ENCODE results near the gene DGKZ.

The DGKZ gene

DNA sequence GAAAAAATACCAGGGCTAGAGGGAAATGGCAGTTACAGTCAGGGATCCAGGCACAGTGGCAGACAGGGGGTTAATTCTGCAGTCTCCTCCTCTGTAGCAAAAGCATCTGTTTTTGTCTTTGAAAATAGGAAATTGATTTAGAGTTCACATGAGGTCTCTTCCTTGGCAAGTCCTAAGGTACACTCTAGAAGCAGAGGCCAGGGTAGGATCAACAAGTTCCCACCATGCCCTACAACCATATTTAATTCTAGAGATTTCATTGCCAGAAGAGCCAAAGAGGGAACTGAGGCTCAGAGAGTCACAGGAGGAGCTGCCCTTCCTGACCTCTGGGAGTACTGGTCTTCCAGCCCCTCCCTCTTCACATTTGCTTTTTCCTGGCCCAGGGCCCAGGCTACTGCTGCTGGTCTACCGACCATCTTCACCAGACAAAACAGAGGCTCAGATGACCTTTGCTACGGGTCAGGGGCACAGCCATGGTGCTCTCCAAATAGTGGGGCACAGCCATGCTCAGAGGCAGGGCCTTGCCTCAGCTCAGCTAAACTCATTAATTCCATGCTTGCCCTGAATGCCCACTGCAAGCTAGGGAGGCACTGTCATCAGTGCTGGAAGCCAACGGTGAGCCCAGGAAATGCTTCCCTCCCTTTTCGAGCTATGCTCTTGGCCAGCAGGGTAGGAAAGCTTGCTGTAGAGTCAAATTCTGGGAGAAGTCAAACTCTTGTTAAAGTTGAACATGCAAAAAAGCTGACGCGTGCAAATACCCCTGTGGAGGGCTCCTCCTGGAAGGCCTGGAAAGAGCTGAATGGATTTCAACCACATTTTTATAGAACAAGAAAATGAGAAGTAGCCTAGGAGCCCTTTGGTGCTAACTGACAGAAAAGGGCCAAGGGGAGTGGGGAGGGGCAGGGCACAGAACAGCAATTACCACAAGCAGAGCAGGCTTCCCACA lies 56.0 kb downstream of the DGKZ start:
- ChIA-PET CTCF (interaction anchor here (1.3 to 7.1 kb wide), 2 partner anchors 13 to 25 kb away, joined by 3 to 52 read pairs; partner anchors contain the start of gene CHRM4), POLR2A (no interaction called here)
- WGBS (ENCODE audit: insufficient coverage): 100% methylated on average over 4 of the region's 6 CpGs
- no peaks in the 10 kb centered on the region for H3K9me3 ChIP-seq (ENCODE audit: control extremely low read depth in 1 of 5, control insufficient read depth in 4 of 5, insufficient read depth in 2 of 5, low read depth in 1 of 5, low read length in 4 of 5)
- H3K27ac ChIP-seq (ENCODE audit: insufficient read depth in 1 of 2, low read depth in 1 of 2, low read length in 2 of 2, poor library complexity in 1 of 2, severe bottlenecking in 2 of 2): no peak overlapping the region
- no peaks in the 10 kb centered on the region for H3K4me1 ChIP-seq (ENCODE audit: control extremely low read depth in 1 of 4, control insufficient read depth in 4 of 4, insufficient read depth in 4 of 4, low read length in 3 of 4)
- no peaks in the 10 kb centered on the region for H3K27me3 ChIP-seq (replicated peaks in 2 of 5; ENCODE audit: control insufficient read depth in 4 of 5, insufficient read depth in 5 of 5, low read length in 4 of 5)
- no peak for DNase-seq
- peaks cover 4 to 47% (median 24%) of the 10 kb centered on the region in 4 experiments for H3K36me3 ChIP-seq (ENCODE audit: control insufficient read depth in 4 of 4, insufficient read depth in 4 of 4, low read length in 3 of 4)
- no peak overlapping the region for H3K4me3 ChIP-seq (ENCODE audit: control insufficient read depth in 1 of 7, extremely low read depth in 1 of 7, insufficient read depth in 4 of 7, low read depth in 2 of 7, low read length in 6 of 7)

DNA sequence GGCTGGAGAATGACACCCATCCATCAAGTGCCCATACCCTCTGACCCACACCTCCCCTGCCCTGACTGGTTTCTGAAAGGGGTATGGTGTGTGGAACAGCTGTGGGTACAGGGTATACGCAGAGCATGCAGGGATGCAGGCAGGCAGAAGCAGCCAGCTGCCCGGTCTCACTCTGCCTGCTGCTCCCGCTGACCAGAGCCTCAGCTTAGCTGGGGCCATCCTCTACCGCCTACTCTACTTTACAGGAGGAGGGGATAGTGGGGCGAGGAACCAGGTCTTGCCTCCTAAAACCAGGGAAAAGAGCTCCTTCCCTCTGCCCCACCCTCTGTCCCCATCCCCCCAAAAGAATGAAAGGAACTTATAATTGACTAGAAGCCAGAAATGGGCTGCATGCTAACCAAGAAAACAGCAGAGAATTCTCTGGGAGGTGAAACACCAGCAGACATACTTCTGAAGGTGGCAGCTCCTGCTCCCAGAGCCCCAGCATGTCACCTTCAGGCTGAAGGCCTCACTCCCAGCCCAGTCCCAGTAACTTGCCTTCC lies 57.3 kb downstream of the DGKZ start:
- no peak overlapping the region for H3K4me3 ChIP-seq (ENCODE audit: control insufficient read depth in 1 of 7, extremely low read depth in 1 of 7, insufficient read depth in 4 of 7, low read depth in 2 of 7, low read length in 6 of 7)
- no peaks in the 10 kb centered on the region for H3K9me3 ChIP-seq (ENCODE audit: control extremely low read depth in 1 of 5, control insufficient read depth in 4 of 5, insufficient read depth in 2 of 5, low read depth in 1 of 5, low read length in 4 of 5)
- CTCF ChIA-PET: interaction anchor here (0.7 to 7.1 kb wide), 2 partner anchors 15 to 1175 kb away, joined by 3 to 52 read pairs; partner anchors contain the start of gene CHRM4
- no peak for DNase-seq
- H3K36me3 ChIP-seq (ENCODE audit: control insufficient read depth in 4 of 4, insufficient read depth in 4 of 4, low read length in 3 of 4): peaks cover 12 to 58% (median 35%) of the 10 kb centered on the region in 4 experiments
- POLR2A ChIA-PET: no interaction called here
- no peaks in the 10 kb centered on the region for H3K4me1 ChIP-seq (ENCODE audit: control extremely low read depth in 1 of 4, control insufficient read depth in 4 of 4, insufficient read depth in 4 of 4, low read length in 3 of 4)
- no peak overlapping the region for H3K27ac ChIP-seq (ENCODE audit: insufficient read depth in 1 of 2, low read depth in 1 of 2, low read length in 2 of 2, poor library complexity in 1 of 2, severe bottlenecking in 2 of 2)
- no peaks in the 10 kb centered on the region for H3K27me3 ChIP-seq (replicated peaks in 2 of 5; ENCODE audit: control insufficient read depth in 4 of 5, insufficient read depth in 5 of 5, low read length in 4 of 5)
- WGBS (ENCODE audit: insufficient coverage): 100% methylated on average over 2 of the region's 5 CpGs

DNA sequence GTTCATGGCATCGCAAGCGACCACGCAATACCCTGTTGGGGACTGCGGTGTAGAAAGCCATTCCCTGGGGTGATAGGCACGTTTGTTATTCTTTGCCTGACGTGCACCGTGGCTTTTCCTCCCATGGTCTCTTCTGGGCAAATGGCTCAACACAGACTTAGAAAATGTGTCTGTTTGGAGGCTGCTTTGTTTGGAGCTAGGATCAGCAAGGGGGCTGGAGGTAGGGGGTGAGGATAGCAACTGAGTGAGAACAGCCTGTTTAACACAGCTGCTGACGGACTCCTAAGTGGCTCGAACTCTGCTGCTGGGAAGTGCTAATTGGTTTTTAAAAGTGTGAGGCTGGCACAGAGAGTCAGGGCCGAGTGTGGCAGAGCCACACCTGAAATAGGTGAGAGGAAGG lies 60.4 kb downstream of the DGKZ start:
- ChIA-PET POLR2A (no interaction called here), CTCF (interaction anchor here (1.0 to 1.2 kb wide), 2 partner anchors 13 to 19 kb away, joined by 3 to 4 read pairs; no protein-coding TSS in a partner anchor)
- WGBS (ENCODE audit: insufficient coverage): 98% methylated on average over 10 of the region's 10 CpGs
- DNase-seq: no peak
- H3K27ac ChIP-seq (ENCODE audit: insufficient read depth in 1 of 2, low read depth in 1 of 2, low read length in 2 of 2, poor library complexity in 1 of 2, severe bottlenecking in 2 of 2): no peak overlapping the region
- H3K4me3 ChIP-seq (ENCODE audit: control insufficient read depth in 1 of 7, extremely low read depth in 1 of 7, insufficient read depth in 4 of 7, low read depth in 2 of 7, low read length in 6 of 7): no peak overlapping the region
- no peaks in the 10 kb centered on the region for H3K4me1 ChIP-seq (ENCODE audit: control extremely low read depth in 1 of 4, control insufficient read depth in 4 of 4, insufficient read depth in 4 of 4, low read length in 3 of 4)
- no peaks in the 10 kb centered on the region for H3K27me3 ChIP-seq (replicated peaks in 2 of 5; ENCODE audit: control insufficient read depth in 4 of 5, insufficient read depth in 5 of 5, low read length in 4 of 5)
- peaks cover 13 to 61% (median 37%) of the 10 kb centered on the region in 4 experiments for H3K36me3 ChIP-seq (ENCODE audit: control insufficient read depth in 4 of 4, insufficient read depth in 4 of 4, low read length in 3 of 4)
- H3K9me3 ChIP-seq (ENCODE audit: control extremely low read depth in 1 of 5, control insufficient read depth in 4 of 5, insufficient read depth in 2 of 5, low read depth in 1 of 5, low read length in 4 of 5): no peaks in the 10 kb centered on the region

- H3K27ac ChIP-seq (ENCODE audit: insufficient read depth in 1 of 2, low read depth in 1 of 2, low read length in 2 of 2, poor library complexity in 1 of 2, severe bottlenecking in 2 of 2): no peak overlapping the region
- CTCF ChIA-PET: interaction anchor here (0.6 to 1.4 kb wide), 3 partner anchors 12 to 381 kb away, joined by 3 to 4 read pairs (median 3); no protein-coding TSS in a partner anchor
- DNase-seq: no peak
- H3K27me3 ChIP-seq (replicated peaks in 2 of 5; ENCODE audit: control insufficient read depth in 4 of 5, insufficient read depth in 5 of 5, low read length in 4 of 5): no peaks in the 10 kb centered on the region
- no peaks in the 10 kb centered on the region for H3K4me1 ChIP-seq (ENCODE audit: control extremely low read depth in 1 of 4, control insufficient read depth in 4 of 4, insufficient read depth in 4 of 4, low read length in 3 of 4)
- POLR2A ChIA-PET: no interaction called here
- no peak overlapping the region for H3K4me3 ChIP-seq (ENCODE audit: control insufficient read depth in 1 of 7, extremely low read depth in 1 of 7, insufficient read depth in 4 of 7, low read depth in 2 of 7, low read length in 6 of 7)
- H3K9me3 ChIP-seq (ENCODE audit: control extremely low read depth in 1 of 5, control insufficient read depth in 4 of 5, insufficient read depth in 2 of 5, low read depth in 1 of 5, low read length in 4 of 5): no peaks in the 10 kb centered on the region
- peaks cover 15 to 58% (median 37%) of the 10 kb centered on the region in 4 experiments for H3K36me3 ChIP-seq (ENCODE audit: control insufficient read depth in 4 of 4, insufficient read depth in 4 of 4, low read length in 3 of 4)
- WGBS (ENCODE audit: insufficient coverage): 100% methylated on average over 4 of the region's 6 CpGs
Measured at GRCh38 chr11:46408407-46408986, 61.2 kb downstream of the DGKZ start.

GRCh38 chr11:46410021-46410420 lies 62.8 kb downstream of the DGKZ start:
- no peak for DNase-seq
- Histone ChIP-seq H3K27ac (ENCODE audit: insufficient read depth in 1 of 2, low read depth in 1 of 2, low read length in 2 of 2, poor library complexity in 1 of 2, severe bottlenecking in 2 of 2) (no peak overlapping the region), H3K9me3 (ENCODE audit: control extremely low read depth in 1 of 5, control insufficient read depth in 4 of 5, insufficient read depth in 2 of 5, low read depth in 1 of 5, low read length in 4 of 5) (no peaks in the 10 kb centered on the region), H3K27me3 (replicated peaks in 2 of 5; ENCODE audit: control insufficient read depth in 4 of 5, insufficient read depth in 5 of 5, low read length in 4 of 5) (no peaks in the 10 kb centered on the region), H3K4me3 (ENCODE audit: control insufficient read depth in 1 of 7, extremely low read depth in 1 of 7, insufficient read depth in 4 of 7, low read depth in 2 of 7, low read length in 6 of 7) (no peak overlapping the region), H3K36me3 (ENCODE audit: control insufficient read depth in 4 of 4, insufficient read depth in 4 of 4, low read length in 3 of 4) (peaks cover 17 to 62% (median 41%) of the 10 kb centered on the region in 4 experiments), H3K4me1 (ENCODE audit: control extremely low read depth in 1 of 4, control insufficient read depth in 4 of 4, insufficient read depth in 4 of 4, low read length in 3 of 4) (no peaks in the 10 kb centered on the region)
- WGBS (ENCODE audit: insufficient coverage): 100% methylated on average over 1 of the region's 5 CpGs
- ChIA-PET CTCF (interaction anchor here (1.1 to 1.6 kb wide), 7 partner anchors 10 to 67 kb away, joined by 3 to 7 read pairs (median 4); no protein-coding TSS in a partner anchor), POLR2A (no interaction called here)

- DNase-seq: no peak
- Histone ChIP-seq H3K27ac (ENCODE audit: insufficient read depth in 1 of 2, low read depth in 1 of 2, low read length in 2 of 2, poor library complexity in 1 of 2, severe bottlenecking in 2 of 2) (no peak overlapping the region), H3K4me3 (ENCODE audit: control insufficient read depth in 1 of 7, extremely low read depth in 1 of 7, insufficient read depth in 4 of 7, low read depth in 2 of 7, low read length in 6 of 7) (no peak overlapping the region), H3K9me3 (ENCODE audit: control extremely low read depth in 1 of 5, control insufficient read depth in 4 of 5, insufficient read depth in 2 of 5, low read depth in 1 of 5, low read length in 4 of 5) (no peaks in the 10 kb centered on the region), H3K36me3 (ENCODE audit: control insufficient read depth in 4 of 4, insufficient read depth in 4 of 4, low read length in 3 of 4) (peaks cover 16 to 66% (median 38%) of the 10 kb centered on the region in 4 experiments), H3K4me1 (ENCODE audit: control extremely low read depth in 1 of 4, control insufficient read depth in 4 of 4, insufficient read depth in 4 of 4, low read length in 3 of 4) (no peaks in the 10 kb centered on the region), H3K27me3 (replicated peaks in 2 of 5; ENCODE audit: control insufficient read depth in 4 of 5, insufficient read depth in 5 of 5, low read length in 4 of 5) (no peaks in the 10 kb centered on the region)
- CTCF ChIA-PET: interaction anchor here (1.5 kb wide), 1 partner anchor 125 kb away, joined by 4 read pairs; no protein-coding TSS in a partner anchor
- WGBS (ENCODE audit: insufficient coverage): 100% methylated on average over 9 of the region's 9 CpGs
- POLR2A ChIA-PET: interaction anchor here (0.7 kb wide), 1 partner anchor 204 kb away, joined by 3 read pairs; the partner anchor contains the start of gene ATG13
Measured at GRCh38 chr11:46413760-46414465, 66.7 kb downstream of the DGKZ start.
